Kidney (tissue), 14 donors: ENCODE data around the gene CENPB. TPM values are rescaled to one million over a fixed set of nuclear protein-coding genes. Genes with fewer than 3 reads are reported as not detected.
A peak's percentile ranks its signal among the peaks of the same experiment; 100 is the strongest.

Source experiments
- DNase-seq, 5 donors: peaks; one replicate each; pipeline ENCODE4 v3.0.0-alpha.2; 2013 to 2020
- FAIRE-seq: peaks from 2 replicates; lab custom pipeline; 2012; peaks lifted over from hg19 to GRCh38; lab: Jason Lieb, UNC
- H3K27ac ChIP-seq, 2 donors: one replicate each; pipeline ENCODE4 v1.7.0; 2013; ENCODE audit warnings: low read depth in 2 of 2, low read length in 2 of 2, inconsistent platforms in 1 of 2
- H3K27me3 ChIP-seq: one replicate; pipeline ENCODE4 v1.7.1; 2013; ENCODE audit warnings: low read length, inconsistent platforms; ENCODE audit not compliant: control insufficient read depth, insufficient read depth
- H3K36me3 ChIP-seq, 3 donors: one replicate each; pipeline versions ENCODE4 v1.7.0 to v1.7.1; 2013; ENCODE audit warnings: low read length in 3 of 3, control low read depth in 1 of 3, inconsistent platforms in 1 of 3; ENCODE audit not compliant: insufficient read depth in 3 of 3, control insufficient read depth in 2 of 3
- H3K4me1 ChIP-seq, 3 donors: one replicate each; pipeline versions ENCODE4 v1.7.0 to v1.7.1; 2013; ENCODE audit warnings: low read length in 3 of 3, inconsistent platforms in 1 of 3, low read depth in 1 of 3; ENCODE audit not compliant: control insufficient read depth in 2 of 3, insufficient read depth in 2 of 3
- H3K4me3 ChIP-seq, 3 donors: one replicate each; pipeline versions ENCODE4 v1.7.0 to v1.8.1; 2013; ENCODE audit warnings: low read length in 3 of 3, control low read depth in 1 of 3, inconsistent platforms in 1 of 3
- H3K9ac ChIP-seq, 3 donors: one replicate each; pipeline versions ENCODE4 v1.7.0 to v1.7.1; 2013; ENCODE audit warnings: low read length in 3 of 3, control low read depth in 1 of 3, inconsistent platforms in 1 of 3
- H3K9me3 ChIP-seq, 3 donors: one replicate each; pipeline versions ENCODE4 v1.7.0 to v1.7.1; 2013; ENCODE audit warnings: low read length in 3 of 3, control low read depth in 1 of 3, inconsistent platforms in 1 of 3; ENCODE audit not compliant: control insufficient read depth in 2 of 3, insufficient read depth in 1 of 3
- intact Hi-C: fragments of 100-400 bp; cut with DNase I; formaldehyde crosslinking; loops from one replicate; pipeline ENCODE4 v1.11.1; 2022
- polyA plus RNA-seq: library from polyadenylated mRNA; stranded (reverse); fragments of 350-450 nt; fragmentation: Illumina TruSeq; extraction: RNeasy Lipid Tissue Mini Kit (QIAGEN cat#74804); gene quantifications from one replicate; pipeline ENCODE4 v1.2.3, GENCODE V29; 2014; ENCODE audit warnings: low read depth, low replicate concordance; ENCODE audit not compliant: insufficient read depth
- total RNA-seq: library from RNA; stranded (reverse); fragmentation: NEBNext Ultra II Directional; extraction: Animal tissue kit (Norgen Biotek cat#: 25700); gene quantifications from one replicate; pipeline ENCODE4 v1.2.1, GENCODE V29; 2021
- TF ChIP-seq, protein P1 (sequence below): IDR thresholded peaks from 3 replicates; pipeline ENCODE4 v1.5.1; 2012; ENCODE audit warnings: mild to moderate bottlenecking, moderate library complexity, borderline replicate concordance; ENCODE audit not compliant: insufficient read depth; ENCODE audit errors: extremely low read depth
- donor health status: control.
- donor health status: control.
- donor health status: control.
- donor health status: control.
- donor health status: control.
- donor health status: DM: yes; HTN: yes; CAD: no.
- donor health status: Normal renal cell carcinoma (clear cell type).

The CENPB gene
- total and polyA plus RNA-seq, 2 donors from 2014 or later = 56.2 to 99.8 TPM

GRCh38 chr20:3781153-3781910, 5.2 kb downstream of the CENPB start, which contains the start of gene SPEF1:
Gene SPEF1, minus strand, starts transcription at chr20:3781448. Its CDS starts 161 bp downstream, at chr20:3781287.
- Histone ChIP-seq H3K9ac (no peak within 1 kb of the TSS), H3K27ac (no peak within 1 kb of the TSS), H3K4me1 (peaks cover 0 to 34% (median 13%) of the 10 kb centered on the region in 3 donors), H3K9me3 (no peaks in the 10 kb centered on the region), H3K27me3 (no peaks in the 10 kb centered on the region), H3K4me3 (peak within 1 kb of the TSS; percentile 42 to 69 (median 61)), H3K36me3 (no peaks in the 10 kb centered on the region)
- FAIRE-seq (peak; percentile 95), DNase-seq (peak; percentile 89 to 98 (median 92))
- TF ChIP-seq, protein P1, sequence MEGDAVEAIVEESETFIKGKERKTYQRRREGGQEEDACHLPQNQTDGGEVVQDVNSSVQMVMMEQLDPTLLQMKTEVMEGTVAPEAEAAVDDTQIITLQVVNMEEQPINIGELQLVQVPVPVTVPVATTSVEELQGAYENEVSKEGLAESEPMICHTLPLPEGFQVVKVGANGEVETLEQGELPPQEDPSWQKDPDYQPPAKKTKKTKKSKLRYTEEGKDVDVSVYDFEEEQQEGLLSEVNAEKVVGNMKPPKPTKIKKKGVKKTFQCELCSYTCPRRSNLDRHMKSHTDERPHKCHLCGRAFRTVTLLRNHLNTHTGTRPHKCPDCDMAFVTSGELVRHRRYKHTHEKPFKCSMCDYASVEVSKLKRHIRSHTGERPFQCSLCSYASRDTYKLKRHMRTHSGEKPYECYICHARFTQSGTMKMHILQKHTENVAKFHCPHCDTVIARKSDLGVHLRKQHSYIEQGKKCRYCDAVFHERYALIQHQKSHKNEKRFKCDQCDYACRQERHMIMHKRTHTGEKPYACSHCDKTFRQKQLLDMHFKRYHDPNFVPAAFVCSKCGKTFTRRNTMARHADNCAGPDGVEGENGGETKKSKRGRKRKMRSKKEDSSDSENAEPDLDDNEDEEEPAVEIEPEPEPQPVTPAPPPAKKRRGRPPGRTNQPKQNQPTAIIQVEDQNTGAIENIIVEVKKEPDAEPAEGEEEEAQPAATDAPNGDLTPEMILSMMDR = peak; percentile 33
- intact Hi-C loops = no loop called here

DNA sequence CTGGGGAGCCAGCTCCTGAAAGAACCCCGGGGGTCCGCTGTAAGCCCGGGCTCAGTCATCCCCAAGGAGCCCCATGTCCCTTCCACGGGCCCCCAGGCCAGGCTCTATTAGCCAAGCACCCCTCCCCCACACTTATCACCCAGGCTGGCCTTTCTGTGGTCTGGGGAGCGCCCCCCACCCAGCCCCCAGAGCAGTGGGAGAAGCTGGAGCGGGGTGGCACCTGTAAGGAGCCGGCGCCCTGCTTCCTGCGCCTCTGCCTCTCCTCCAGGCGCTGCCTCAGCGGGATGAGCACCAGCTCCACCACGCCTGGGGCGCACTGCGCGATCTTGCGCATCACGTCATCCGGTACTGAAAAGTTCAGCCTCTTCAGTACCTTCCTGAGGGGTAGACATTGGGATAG, 7.6 kb downstream of the CENPB start:
- FAIRE-seq (no peak), DNase-seq (peak in 2 of 5 donors; percentile 60 to 80)
- Histone ChIP-seq H3K27ac (no peak overlapping the region), H3K4me3 (no peak overlapping the region), H3K9ac (no peak overlapping the region), H3K36me3 (no peaks in the 10 kb centered on the region), H3K4me1 (peaks cover 0 to 19% (median 10%) of the 10 kb centered on the region in 3 donors), H3K27me3 (no peaks in the 10 kb centered on the region), H3K9me3 (no peaks in the 10 kb centered on the region)
- TF ChIP-seq, protein P1 = no peak
- intact Hi-C loops = no loop called here

GRCh38 chr20:3777716-3778629, 8.6 kb downstream of the CENPB start:
- Histone ChIP-seq H3K9ac (peak overlapping the region in 2 of 3 donors; percentile 43 to 55), H3K9me3 (no peaks in the 10 kb centered on the region), H3K4me3 (peak overlapping the region; percentile 42 to 69 (median 61)), H3K27ac (no peak overlapping the region), H3K36me3 (no peaks in the 10 kb centered on the region), H3K4me1 (peaks cover 0 to 19% (median 10%) of the 10 kb centered on the region in 3 donors), H3K27me3 (no peaks in the 10 kb centered on the region)
- TF ChIP-seq, protein P1 = no peak
- intact Hi-C loops = no loop called here
- DNase-seq (peak; percentile 51 to 88 (median 66)), FAIRE-seq (no peak)
